ENCODE data around the gene CDH3.

DNA sequence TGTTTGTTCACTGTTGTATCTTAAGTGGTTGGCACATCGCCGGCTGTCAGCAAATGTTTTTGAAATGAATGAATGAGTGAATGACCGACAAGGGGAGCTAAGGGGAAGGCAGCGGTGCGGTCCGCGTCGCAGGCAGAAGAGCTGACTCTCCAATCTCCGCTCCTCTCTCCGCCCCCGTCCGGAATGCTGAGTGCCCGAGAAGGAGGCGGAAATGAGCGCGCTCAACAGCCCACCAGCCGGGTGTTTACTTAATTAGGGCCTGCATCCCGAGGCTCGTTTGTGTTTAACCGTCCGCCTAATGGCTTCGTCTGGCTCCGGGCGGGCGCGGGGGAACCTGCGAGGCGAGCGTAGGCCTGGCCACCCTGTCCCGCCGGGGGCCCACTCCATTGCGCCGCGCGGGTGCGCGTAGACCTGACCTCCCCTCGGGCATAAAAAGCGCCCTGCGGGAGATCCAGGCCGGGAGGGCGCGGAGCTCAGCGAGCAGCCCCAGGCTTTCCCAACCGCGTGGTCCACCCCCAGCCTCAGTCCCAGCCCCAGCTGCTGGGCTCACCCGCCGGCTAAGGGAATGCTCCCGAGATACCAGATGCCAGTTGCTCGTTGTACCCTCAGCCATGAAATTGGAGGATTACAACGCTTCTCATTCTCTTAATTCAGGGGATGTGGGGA lies 2.5 kb upstream of the CDH3 start:
- no peak for TF ChIP-seq CTCF (IDR thresholded peaks at IDR 0.05; ENCODE audit: poor library complexity)
- no peak for TF ChIP-seq EZH2phosphoT487 (IDR thresholded peaks at IDR 0.05; ENCODE audit: low read depth, severe bottlenecking, unreplicated experiment)
- no peak for TF ChIP-seq EZH2 (IDR thresholded peaks at IDR 0.05; ENCODE audit: borderline replicate concordance)

Data from hepatocyte (in vitro differentiated cells).